GM20431 (cell line): ENCODE data around the gene CACNA1S.

Source experiments
- in situ Hi-C: fragments of 300-500 bp; cut with MseI, MboI; formaldehyde crosslinking; loops from one replicate; pipeline ENCODE4 v1.15.0; 2020; ENCODE audit warnings: low sequenced_read_pairs; ENCODE audit not compliant: unreplicated experiment

CACNA1S gene

GRCh38 chr1:201112173-201112731, at the start of gene CACNA1S:
Gene CACNA1S, minus strand, starts transcription at chr1:201112426. Its CDS starts 87 bp downstream, at chr1:201112339.
- in situ Hi-C loops, result no loop called here

- in situ Hi-C loops, result no loop called here
Observed at GRCh38 chr1:201157949-201158348, 45.7 kb upstream of the CACNA1S start.

DNA sequence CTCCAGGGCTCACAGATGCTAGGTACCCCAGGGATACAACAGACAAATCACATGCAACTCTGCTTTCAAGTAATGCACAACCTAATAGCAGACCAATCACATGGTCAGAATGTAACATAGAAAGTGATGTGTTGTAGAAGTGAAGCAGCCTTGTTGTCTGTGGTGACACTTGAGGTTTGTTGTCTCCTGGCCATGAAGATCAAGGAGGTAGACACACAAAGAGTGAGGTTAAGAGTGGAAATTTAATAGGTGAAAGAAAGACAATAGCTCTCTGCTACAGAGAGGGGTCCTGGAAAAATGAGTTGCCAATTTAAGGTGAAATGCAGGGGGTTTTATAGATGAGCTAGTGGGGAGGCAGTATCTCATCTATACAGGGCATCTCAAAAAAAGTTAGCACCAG, 44.6 kb upstream of the CACNA1S start:
- in situ Hi-C loops, result no loop called here

DNA sequence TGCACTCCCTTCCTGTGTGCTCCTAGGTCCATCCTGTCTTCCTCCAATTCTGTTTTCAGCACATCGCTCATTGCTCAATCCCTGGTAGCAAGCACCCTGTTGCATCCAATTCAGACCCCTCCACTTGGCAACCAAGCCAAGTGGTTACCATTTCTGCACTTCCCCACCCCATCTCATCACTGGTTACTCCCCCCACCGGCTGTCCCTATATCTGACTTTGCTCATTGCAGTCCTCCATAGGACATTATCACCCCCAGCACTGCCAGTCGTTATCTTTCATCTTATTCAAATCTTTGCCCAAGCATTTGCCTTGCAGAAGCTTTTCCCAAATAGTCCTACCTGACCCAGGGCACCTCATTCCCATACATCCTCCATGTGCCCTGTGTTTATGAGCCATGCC, 44.1 kb upstream of the CACNA1S start:
- in situ Hi-C loops, result no loop called here

DNA sequence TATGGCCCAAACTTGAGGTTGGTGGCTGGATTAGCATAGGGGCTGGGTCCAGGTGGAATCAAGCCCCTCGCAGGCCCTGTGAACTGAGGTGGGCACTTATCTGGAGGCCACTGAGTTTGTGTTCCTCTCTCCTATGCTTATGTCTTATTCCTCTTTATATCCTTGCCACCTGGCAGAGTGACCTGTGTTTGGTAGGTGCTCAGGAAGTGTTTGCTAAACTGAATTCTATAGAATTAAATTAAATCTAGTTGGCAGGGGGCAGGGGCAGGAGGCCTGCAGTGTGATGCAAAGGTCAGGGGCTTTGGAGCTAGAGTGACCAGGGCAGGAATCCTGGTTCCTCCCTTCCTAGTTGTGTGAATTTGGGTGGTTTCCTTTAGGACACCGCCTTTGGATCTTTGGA, 43.1 kb upstream of the CACNA1S start:
- in situ Hi-C loops, result no loop called here

GRCh38 chr1:201154389-201155165, 42.4 kb upstream of the CACNA1S start, which contains the start of gene TMEM9:
Gene TMEM9, minus strand, starts transcription at chr1:201154474. Its CDS starts 551 bp downstream, at chr1:201153923.
- in situ Hi-C loops, result no loop called here

DNA sequence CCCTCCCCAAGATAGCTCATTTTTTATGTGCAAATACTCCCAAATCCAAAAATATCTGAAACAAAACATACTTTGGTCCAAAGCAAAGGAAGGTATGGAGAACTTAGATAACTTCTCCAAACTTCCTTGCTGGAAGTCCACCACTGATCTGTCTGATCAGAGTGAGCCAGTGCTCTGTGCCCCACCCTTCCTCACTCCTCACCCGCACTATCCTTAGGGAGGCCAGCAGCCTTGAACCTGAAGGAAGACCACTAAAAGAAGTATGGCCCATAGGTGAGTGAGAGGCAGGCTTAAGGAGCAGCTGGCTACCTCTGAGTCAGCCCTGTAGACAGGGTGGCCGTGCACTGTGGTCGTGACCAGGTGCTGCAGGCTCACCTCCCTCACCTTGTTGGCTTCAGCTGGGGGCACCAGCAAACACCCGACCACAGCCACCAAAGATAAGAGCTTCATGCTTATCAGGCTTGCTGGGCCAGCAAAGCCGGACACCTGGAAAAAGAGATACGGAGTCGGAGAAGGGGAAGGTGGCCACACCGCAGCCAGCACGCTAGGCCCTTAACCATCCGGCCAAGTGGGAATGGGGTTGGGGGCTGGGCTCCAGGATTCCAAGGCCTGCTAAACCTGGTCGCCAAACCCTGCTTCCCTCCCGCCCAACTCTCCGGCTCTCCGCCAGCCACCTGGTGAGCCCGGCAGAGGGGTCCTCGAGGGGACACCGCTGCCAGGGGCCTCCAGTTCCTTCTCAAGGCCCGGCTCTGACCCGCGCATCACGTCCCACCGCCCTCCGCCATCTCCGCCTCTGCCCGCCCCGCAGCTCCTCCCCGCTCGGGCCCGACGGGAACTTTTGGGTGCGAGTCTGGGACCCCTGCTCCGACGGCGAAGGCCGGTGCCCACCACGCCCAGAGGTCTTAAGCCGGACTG, 41.5 kb upstream of the CACNA1S start:
- in situ Hi-C loops, result no loop called here

DNA sequence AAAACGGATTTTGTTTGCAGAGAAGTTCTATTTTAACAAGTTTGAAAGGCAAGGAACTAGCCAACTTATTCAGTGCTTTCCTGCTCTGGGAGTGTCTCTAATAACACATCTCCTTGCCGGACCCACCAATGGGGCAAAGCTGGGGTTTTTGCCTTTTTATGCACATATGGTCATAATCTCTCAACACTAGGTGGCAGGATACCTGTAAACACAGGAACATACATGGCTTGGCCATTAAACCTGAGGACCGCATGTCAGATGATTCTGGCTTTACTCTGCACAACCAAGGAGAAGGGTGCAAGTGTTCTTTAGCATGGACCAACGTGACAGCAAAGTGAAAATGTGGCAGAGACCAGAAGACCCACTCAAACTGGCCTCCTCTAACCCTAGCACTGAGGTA, 37.2 kb upstream of the CACNA1S start:
- in situ Hi-C loops, result no loop called here

DNA sequence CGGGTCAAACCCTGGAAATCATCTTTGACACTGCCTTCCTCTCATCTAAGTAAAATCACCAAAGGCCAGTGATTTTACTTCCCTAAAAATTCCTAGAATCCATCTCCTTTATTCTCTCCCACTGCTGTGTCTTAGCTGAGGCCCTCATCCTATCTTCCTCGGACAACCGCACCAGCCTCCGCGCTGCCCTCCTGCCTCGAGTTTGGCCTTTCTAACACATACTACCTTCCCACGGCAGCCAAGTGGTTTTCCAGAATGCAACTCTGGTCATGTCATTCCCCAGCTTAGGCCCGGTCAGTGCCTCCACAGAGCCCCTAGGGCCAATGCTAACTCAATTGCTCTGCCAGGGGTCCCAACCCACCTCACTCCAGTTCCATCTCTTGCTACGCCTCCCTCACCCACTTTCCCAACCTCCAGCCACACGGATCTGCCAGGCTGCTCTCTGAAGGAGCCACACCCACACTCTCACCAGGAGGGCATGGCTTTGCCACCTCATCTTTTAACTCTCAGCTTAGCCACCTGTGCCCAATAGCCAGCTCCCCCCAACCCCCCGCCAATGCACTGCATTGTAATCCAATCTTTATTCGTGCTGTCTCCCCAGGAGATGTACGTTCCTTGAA, 35.3 kb upstream of the CACNA1S start:
- in situ Hi-C loops, result no loop called here

DNA sequence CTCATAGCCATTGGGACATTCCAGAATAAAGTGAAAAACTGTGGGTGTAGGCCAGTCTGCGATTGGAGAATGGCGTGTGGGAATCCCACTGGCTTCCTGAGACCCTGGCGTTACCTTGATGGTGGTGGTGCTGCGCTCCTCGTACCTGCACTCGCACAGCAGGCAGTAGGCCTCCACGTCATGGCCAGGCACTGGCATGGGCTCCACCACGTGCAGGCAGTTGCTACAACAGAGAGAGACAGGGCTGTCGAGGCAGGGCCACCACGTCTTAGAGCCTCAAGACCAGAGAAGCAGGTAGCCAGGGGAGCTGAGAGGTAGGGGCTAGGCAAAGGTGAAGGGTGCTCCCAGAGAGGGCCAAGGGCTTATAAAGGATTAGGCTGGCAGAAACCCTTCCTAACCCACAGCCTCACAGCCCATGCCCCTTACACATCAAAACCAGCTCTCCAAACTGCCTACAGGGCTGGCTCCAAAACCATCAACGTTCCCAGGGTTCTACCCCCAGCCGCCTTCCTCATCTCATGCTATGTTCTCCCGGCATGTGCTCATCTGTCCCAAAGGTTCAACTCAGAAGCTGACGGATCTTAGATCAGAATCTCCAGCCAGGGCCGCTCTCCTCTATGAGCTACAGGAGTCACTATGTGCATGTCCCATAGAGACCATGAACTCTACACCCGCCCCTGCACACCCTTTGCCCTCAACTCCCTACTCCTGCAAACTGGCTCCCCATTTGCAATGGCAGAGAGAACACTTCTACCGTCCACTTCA, 34.6 kb upstream of the CACNA1S start:
- in situ Hi-C loops, result no loop called here

DNA sequence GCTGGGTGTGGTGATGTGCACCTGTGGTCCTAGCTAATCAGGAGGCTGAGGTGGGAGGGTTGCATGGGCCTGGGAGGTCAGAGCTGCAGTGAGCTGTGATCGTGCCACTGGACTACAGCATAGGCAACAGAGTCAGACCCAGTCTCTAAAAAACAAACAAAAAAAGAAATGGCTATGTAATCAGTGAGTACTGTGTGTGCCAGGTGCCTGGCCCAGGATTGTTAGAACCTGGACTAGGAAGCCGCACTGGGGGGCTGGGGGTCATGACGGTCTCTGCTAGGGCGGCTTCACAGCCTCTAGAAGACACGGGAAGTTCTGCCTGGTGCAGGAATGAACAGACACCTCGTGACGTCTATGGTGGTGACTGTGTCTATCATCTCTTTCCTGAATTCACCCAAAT, 33.6 kb upstream of the CACNA1S start:
- in situ Hi-C loops, result no loop called here

DNA sequence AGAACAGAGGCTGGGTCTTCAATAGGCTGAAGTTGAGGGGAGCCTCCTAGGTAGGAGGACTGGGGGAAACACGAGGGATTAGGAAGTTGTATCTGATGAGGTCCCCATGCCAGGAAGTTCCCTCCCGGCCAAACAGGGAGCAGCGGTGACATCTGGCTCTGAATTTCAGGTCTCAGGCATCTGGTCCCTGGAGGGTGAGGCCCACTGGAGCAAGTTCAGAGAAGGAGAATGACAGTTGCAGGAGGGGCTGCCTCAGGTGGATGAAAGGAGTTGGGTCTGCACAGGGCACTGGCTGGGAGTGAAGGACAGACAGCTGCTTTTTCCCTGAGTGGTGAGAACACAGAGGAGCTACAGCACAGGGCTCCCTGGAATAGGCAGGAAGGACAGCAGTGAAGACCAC, 32.9 kb upstream of the CACNA1S start:
- in situ Hi-C loops, result no loop called here

DNA sequence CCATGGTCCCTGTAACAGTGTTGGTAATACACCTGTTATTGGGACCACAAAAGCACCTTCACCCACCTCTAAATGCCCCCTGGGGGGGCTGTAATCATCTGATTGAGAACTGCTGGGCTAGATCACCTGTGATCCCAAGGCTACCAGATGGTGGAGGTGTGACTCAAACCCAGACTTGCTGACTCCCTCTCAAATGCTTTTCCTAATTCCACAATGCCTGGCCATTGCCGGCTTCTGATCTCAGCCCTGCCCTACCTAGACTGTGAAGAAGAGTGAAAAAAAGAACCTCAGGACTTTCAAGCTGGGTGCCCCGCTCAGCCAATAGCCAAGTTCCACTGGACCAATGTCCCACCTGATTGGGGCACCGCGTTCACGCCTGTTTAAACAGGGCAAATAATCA, 32.5 kb upstream of the CACNA1S start:
- in situ Hi-C loops, result no loop called here

DNA sequence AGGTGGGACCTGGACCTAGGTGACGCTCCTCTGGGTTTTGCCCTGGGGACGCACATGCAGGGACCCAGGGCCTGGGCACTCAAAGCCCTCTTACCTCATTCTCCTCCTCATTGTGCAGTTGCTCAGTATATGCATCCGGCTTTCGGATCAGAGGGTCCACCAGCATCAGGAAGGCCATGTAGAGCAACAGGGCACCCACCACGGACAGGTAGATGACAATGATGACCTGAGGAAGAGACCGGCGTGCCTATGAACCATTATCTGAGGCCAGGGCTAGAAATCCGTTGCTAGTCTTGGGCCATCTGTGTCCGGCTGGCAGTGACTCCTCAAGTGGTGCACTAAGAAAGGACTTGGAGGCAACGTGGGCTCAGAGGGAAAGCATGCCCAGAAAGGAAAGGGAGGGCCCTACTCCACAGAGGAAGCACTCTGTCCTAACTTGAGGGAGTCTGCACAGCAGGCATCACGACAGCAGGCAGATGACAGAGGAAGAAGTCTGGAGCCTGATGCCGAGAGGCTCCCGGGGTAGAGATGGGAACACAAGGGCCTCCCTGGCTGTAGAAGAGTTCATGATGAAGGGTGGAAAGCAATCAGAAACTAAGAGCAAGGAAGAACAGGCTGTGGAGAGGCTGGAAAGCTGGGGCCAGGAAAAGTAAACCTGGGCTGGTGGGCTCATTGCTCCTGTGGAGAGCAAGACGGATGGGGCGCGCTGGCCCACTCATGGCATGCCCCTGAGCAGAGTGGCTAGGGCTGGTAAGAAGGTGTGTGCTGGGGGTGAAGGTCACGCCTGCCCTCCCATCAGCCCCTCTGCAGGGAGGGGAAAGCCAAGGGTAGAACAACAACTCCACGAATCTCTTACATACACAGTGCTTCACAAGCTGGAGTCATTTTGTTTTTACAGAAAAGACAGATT, 31.8 kb upstream of the CACNA1S start:
- in situ Hi-C loops, result no loop called here

- in situ Hi-C loops, result no loop called here
Observed at GRCh38 chr1:201142849-201143725, 30.9 kb upstream of the CACNA1S start.

- in situ Hi-C loops, result no loop called here
Observed at GRCh38 chr1:201142011-201142848, 30.0 kb upstream of the CACNA1S start.

- in situ Hi-C loops, result no loop called here
Observed at GRCh38 chr1:201141418-201141817, 29.2 kb upstream of the CACNA1S start.
